C4-2B (cell line): Measurements from ENCODE around the gene BTN3A1.
"Not testable (repeated sequence)": the region's sequence is repeated elsewhere in the genome, so short reads cannot be mapped to it uniquely, and the experiment has no call there.

Experiments used
- H3K27ac ChIP-seq: fragments of 450-650 bp; 2 replicates; pipeline ENCODE4 v1.5.1; 2017
- CTCF ChIP-seq: fragments of 450-650 bp; conservative IDR thresholded peaks from 2 replicates; pipeline ENCODE4 v1.5.1; 2017; ENCODE audit warnings: mild to moderate bottlenecking
- ZFX ChIP-seq: fragments of 450-650 bp; IDR thresholded peaks from 2 replicates; pipeline ENCODE4 v1.6.1; 2017

Gene BTN3A1

GRCh38 chr6:26457806-26458688 is 56.0 kb downstream of the BTN3A1 start, which contains the start of gene BTN2A1:
Gene BTN2A1, plus strand, starts transcription at chr6:26457955. Its CDS starts 682 bp downstream, at chr6:26458637.
- peak within 1 kb of the TSS; percentile 94 for H3K27ac ChIP-seq
- TF ChIP-seq CTCF (no peak), ZFX (peak; percentile 23; the same call in 1 of the 2 replicates)

GRCh38 chr6:26459023-26459810 is 57.1 kb downstream of the BTN3A1 start:
- no peak overlapping the region for H3K27ac ChIP-seq

GRCh38 chr6:26461353-26461752 is 59.3 kb downstream of the BTN3A1 start:
- H3K27ac ChIP-seq = not testable (repeated sequence)

More at GRCh38 chr6:26459023-26459810, 57.1 kb downstream of the BTN3A1 start:
- TF ChIP-seq ZFX (no peak), CTCF (no peak)

- no peak overlapping the region for H3K27ac ChIP-seq
- TF ChIP-seq CTCF (no peak), ZFX (no peak)
Observed at GRCh38 chr6:26464014-26464413, 61.9 kb downstream of the BTN3A1 start.

GRCh38 chr6:26464416-26465131 is 62.5 kb downstream of the BTN3A1 start:
- no peak for TF ChIP-seq ZFX
- no peak for TF ChIP-seq CTCF
- H3K27ac ChIP-seq = no peak overlapping the region
